Embryonic facial prominence (tissue), 1 donor: ENCODE measurements around the gene NUCKS1.

Experiments
- DNase-seq: peaks from one replicate; pipeline ENCODE4 v3.0.0-alpha.2; 2016; ENCODE audit errors: extremely low spot score

The NUCKS1 gene

DNA sequence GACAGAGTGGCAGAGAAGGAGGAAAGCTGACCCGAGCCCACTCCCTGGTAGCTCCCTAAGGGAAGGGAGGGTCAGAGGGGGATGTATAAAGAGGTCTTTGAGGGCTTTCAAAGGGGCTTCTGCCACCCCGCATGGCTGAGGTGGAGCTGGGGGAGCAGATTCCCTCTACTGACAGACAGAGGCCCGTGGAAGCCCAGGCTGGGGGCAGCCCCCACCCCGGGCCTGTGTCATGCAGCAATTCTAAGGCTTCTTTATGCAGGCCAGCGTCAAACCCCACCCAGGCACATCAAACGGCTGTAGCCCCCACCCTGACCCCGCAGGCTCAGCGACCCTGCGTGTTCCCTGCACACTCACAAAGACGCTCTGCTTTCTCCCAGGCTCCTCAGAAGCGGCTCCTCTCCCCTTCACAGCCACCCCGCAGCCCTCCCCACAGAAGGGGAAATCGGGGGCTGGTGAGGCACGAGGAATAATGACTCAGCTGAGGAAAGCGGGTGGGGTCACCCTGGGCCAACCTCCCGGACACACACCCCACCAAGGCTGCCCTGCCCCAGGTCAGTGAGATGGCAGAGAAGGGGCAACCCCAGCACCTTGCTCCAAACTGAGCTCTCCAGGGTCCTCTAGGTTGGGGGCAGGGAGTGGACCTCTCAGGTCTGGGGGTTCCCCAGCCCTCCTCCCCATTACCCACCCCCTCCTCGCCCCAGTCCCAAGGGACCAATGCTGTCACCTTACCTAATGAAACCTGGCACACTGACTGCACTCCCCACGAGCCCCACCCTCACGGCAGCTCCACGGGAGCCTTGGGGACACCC is 80.4 kb downstream of the NUCKS1 start:
- DNase-seq, result no peak

DNA sequence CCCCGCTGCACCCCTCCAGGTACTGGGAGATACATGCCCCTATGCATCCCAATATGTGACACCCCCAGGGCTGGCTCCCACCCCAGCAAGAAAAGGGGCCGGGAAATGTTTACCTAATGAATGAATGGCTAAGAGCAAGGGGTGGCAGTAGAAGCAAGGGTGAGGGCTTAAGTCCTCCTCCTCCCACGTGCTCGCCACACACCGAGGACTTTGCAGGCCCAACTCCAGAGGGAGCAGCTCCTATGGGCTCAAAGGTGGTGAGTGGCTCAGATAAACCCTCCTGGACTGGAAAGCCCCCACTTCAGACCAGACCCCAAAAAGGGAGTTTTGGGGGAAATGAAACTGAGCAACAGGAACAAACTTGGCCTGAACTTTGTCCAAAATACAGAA is 81.0 kb downstream of the NUCKS1 start:
- DNase-seq, result no peak

DNA sequence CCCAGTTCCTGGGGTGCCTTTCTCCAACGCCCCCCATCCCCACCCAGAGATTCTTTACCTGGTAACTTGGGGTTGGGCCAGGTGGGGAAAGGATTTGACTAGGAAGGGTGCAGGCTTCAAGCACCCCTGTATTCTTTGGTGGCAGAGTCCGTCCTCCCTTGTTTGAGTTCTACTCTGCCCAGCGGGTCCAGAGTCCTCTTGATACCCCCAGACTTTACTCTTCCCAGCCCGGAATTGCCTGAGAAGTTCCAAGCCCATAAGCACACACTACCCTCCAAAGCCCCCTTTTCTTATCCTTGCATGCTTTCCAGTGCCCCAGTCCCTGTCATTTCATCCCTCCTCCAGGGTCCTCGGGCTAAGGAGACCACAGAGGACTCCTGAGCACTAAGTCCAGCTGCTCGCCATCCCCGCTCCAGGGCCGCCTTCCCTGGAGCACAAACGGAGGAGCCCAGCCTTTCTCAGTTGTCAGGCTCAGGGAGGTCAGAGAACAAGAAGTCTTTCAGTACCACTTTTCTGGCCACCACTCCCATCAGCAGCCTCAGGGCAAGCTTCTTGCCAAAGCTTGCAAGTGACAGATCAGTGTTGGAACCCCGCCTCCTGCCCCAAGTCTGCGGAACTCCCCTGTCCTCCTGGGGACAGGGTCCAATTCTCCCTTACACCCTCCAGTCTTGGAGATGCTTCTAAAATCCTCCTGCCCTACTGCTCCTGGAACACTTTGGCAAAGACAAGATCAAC is 81.9 kb downstream of the NUCKS1 start:
- DNase-seq, result no peak

DNA sequence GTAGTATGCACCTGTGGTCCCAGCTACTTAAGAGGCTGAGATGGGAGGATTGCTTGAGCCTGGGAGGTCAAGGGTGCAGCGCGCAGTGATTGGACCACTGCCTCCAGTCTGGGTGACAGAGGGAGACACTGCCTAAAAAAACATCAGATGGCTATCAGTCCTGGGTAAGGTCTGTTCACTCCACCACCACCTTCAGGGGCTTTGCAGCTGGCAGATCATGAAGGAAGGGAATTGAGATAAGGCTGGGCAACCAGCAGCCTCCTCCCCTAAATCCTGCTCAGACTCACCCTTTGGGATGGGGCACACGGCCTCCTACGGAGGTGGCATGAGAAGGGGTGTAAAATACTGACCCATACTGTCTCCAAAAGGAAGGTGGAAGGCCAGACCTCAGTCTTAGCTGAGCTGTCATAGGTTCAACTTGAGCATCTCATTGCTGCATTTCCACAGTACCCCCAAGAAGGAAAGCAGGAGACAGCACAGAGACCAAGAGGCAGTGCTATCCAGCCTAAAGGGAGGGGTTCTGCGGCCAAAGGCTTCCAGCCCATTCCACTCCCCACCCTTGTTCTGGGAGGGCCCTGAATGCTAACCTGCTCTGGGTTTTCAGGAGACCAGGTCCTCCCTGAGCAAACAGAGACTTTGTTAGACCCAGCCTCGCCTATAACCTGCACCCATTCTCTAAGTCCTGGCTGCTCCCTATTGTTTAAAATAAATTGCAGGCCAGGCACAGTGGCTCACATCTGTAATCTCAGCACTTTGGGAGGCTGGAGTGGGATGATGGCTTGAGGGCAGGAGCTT is 83.4 kb downstream of the NUCKS1 start:
- DNase-seq, result no peak

DNA sequence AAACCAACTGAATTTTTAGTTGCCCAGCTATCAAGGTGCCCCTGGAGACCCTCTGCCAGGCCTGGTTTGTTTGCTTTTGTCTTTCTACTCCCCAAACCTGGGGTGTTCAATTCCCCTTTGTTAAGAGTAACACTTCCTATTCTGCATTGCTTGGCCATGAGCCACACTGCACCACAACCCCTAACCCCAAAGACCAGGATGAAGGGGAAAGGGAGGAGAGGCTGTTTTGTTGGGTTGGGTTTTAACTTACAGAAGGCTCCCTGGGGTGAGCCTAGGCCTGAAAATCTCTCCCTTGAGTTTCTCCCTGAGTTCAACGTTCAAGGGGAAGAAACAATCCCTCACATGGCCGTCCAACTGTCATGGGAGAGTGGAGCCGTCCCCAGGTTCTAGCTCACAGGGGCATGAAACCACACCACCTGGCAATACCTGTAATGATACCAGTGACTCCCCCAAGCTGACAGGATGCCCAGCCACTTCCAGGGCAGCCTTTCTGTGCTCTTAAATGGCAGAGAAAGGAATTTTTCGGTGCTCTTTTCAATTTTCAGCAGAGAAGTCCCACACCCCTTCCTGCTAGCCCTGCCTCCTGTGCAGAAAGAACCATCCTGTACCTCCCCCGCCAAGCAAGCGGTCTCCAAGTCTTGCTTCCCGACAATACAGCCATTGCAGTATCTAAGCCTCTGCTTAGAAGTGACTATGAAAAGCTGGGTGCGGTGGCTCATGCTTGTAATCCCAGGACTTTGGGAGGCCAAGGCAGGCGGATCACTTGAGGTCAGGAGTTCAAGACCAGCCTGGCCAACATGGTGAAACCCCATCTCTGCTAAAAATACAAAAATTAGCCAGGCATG is 84.6 kb downstream of the NUCKS1 start:
- DNase-seq, result no peak

DNA sequence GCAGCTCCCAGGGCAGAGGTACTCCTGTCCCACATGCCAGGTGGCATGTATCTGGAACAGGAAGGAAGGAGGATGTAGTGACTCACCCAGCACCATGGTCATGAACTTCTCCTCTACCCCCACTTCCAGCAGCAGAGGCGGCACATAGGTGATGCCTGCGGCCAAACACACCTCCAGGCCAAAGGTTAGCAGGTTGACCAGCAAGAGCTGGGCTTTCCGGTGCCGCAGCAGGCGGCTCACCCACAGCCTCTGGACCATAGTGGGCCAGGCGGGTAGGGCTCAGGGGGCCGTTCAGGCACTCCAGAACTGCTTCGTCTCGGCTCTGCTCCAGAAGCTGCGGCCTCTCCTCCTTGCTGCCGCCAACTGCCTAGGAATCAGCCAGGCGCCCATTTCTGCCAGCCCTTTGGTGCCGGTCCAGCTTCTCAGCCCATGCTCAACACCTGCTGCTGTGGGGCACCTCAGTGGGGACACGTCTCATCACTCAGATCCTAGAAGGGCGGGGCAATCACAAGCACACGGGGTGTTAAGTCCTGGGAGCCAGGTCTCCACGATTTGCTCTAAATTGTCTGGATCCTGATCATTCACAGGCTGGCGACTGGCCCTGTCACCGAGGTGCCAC is 85.5 kb downstream of the NUCKS1 start:
- no peak for DNase-seq

DNA sequence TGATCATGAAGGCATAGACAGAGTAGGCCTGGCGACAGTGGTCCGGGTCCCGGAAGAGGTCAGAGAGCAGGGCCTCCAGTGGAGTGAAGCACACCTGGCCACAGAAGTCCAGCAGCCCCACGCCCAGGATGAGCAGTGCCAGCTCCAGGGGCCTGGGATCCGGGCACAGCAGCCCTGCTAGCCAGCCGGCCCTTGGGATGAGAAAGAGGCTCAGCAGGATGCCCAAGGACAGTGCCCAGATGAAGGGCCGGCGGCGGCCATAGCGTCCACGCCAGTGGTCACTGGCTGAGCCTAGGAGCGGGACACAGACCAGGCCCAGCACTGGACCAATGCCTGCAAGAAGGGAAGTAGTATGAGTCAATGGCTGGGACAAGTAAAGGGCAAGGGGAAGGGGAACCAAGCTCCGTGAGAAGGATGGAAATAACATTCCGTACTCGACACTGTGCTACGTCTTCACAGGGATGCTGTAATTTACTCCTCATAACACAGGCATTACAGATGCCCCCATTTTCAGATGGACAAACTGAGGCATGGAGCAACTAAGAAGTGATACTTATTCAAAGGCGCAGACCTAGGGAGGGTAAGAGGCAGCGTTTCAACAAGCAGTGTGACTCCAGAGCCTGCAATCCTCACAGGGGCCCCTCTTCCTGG is 86.6 kb downstream of the NUCKS1 start:
- DNase-seq, result no peak
